Activated naive CD4-positive, alpha-beta T cell treated with Interleukin-2 at 50 U/mL for 16 hours (primary cell): Measurements from ENCODE around the gene QPCT.
"Not testable (repeated sequence)": the region's sequence is repeated elsewhere in the genome, so short reads cannot be mapped to it uniquely, and the experiment has no call there.

Source experiments
- DNase-seq: peaks from one replicate; pipeline ENCODE4 v3.0.0-alpha.2; 2020

Gene QPCT

DNA sequence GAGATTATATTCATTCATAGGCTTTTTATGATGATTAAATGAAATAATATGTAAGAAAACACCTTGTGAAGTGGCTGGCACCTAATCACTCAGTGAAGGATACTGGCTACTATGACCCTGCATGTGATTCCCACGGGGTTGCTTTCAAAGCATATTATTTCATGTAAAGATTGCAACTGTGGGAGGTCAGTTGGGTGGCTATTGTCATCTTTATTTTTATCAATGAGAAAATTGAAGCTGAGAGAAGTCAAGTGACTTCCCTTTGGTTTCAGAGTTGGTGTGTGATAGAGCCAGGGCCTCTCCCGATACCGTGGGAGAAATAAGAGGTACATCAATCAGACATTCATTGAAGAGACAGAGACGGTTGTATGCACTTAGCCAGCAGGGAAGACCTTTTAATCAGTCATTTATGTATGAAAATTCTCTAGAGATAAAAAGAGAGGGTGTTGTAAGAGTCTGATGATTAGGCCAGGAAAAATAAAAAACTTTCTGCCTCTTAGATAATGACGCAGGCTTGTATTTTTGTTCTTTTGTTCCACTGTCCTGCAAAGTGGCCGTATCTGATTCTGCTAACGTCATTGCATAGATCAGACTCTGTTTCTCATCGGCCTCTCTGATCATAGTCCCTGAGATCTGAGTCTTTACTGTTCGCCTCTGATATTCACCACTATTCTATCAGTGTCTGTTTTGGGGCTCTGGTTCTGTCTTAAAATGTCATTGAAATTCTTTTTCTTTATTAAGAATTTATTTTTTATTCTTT is 50.5 kb downstream of the QPCT start:
- DNase-seq: no peak

DNA sequence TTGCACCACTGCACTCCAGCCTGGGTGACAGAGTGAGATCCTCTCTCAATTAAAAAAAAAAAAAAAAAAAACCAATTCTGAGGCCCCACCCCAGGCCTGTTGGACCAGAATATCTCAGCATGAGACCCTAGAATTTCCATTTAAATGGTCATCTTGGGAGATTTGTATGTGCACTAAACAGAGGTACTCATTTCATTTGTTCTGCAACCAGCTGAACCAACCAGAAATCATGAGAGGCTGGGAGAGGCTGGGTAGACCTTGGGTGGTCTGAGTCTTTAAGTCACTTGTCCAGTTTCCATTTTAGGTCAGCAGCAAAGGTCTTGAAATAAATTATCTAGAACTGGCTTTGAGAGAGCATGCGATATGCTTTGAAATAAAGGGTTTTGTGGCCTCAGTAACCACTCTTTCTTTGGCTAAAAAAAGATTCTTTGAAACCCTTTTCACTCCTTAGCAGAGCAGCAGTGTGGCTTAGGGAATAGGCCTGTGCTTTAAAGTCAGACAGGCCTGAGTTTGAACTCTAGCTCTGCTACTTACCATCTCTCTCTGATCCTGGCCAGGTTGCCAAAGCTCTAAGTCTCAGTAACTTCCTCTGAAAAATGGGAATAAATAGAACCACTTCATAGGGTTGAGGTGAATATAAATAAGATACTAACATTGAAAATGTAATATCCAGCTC is 52.6 kb downstream of the QPCT start:
- DNase-seq: no peak

DNA sequence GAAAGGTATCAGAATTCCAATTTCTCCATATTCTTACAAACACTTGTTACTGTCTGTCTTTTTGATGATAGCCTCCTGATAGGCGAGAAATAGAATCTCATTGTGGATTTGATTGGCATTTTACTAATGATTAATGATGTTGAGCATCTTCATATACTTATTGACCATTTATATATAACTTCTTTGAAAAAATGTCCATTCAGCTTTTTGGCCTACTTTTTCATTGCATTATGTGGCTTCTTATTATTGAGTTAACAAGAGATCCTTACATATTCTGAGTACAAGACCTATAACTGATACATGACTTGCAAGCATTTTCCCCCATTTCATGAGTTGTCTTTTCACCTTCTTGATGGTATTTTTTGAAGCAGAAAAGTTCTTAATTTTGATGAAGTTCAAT is 54.6 kb downstream of the QPCT start:
- DNase-seq: no peak

DNA sequence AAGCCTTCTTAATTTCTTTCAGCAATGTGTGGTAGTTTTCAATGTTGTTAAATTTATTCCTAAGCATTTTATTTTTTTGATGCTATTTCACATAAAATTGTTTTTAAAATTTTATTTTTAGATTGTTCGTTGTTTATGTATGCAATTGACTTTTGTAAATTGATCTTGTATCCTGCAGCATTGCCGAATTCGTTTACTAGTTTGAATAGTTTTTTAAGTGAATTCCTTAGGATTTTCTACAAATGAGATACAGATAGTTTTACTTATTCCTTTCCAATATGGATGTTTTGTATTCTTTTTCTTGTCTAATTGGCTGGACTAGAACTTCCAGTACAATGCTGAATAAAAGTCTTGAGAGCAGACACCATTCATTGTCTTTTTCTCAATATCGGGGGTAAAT is 55.6 kb downstream of the QPCT start:
- DNase-seq: no peak

DNA sequence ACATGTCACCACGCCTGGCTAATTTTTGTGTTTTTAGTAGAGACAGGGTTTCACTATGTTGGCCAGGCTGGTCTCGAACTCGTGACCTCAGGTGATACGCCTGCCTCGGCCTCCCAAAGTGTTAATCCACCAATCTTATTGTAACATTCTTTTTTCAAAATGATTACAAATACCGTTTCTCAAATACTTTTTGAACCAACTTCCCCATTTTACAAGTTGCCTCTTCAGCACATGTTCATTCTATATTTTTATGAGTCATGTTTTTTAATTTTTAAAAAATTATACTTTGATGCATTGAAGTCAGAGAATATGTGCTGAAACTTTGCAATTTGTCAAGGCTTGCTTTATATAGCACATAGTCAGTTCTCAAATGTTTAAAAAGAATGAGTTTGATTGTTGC is 58.2 kb downstream of the QPCT start:
- no peak for DNase-seq

DNA sequence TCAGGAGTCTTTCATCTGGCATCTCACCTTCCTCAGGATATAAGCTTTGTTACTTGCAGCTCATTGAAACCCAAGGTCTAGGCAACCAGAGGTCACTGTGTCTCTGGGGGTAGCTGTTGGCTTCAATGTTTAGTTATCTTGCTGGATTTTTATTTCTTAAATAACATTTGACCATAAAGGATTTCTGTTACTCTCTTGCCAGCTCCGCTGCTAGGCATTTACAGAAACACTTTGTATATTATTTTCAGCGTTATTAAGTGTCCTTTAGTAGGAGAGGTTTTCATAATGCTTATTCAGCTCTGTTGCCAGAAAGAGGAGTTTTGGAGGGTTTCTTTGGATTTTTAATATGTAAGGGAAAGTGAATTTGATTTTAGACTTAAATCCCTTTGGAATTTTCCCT is 61.4 kb downstream of the QPCT start:
- DNase-seq: no peak

DNA sequence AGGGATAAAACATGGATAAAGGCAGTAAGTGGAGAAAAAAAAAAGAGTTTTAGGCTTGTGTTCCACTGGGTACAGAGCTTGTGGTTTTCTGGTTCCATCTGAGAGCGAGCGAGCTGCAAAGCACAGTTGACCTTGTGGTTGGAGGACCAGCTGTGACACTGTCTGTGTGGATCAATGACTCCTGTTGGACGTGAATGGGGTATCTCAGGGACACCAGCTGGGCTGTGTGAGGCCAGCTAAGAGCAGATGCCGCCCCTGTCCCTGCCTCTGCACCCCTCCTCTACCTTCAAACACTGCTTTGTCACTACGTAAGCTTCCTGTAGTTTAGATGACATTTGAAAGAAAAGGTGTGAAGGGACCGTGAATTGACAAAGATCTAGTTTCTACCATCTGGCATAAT is 67.8 kb downstream of the QPCT start:
- DNase-seq: no peak

DNA sequence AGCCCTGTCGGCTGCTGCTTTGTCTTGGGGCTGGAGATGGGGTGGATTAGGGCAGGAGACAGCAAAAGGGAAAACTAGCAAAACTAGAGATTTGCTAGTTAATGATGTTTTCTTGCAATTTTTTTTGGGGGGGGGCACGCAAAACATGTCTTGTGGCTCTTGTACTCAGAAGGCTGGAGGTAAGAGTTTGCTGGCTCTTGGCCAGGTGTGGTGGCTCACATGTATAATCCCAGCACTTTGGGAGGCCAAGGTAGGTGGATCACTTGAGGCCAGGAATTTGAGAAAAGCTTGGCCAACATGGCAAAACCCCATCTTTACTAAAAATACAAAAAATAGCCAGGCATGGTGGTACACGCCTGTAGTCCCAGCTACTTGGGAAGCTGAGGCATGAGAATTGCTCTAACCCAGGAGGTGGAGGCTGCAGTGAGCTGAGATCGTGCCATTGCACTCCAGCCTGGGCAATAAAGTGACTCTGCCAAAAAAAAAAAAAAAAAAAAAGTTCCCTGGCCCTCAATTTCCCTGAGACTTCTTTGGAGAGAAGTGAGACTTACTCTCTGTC is 69.6 kb downstream of the QPCT start:
- not testable (repeated sequence) for DNase-seq

DNA sequence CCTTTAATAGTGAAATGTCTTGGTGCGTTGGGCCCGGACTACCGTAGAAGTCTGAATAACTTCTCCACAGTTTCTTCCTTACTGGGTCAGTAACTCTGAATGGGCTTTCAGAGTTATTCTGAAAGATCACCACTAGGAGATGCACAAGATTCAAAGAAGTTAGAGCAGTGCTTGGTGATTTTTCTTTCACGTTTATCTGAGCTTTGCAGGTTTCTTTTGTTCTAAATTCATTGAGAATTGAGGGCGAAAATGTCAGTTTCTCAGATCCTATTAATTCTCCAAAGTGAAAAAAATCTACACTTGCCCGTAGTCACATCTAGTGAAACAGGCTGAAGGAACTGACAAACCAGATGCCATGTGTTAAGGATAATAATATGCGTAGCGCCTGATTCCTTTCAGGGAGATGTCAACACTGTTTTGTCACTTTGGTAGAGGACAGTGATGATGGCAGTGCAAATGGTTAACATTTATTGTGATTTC is 70.1 kb downstream of the QPCT start:
- no peak for DNase-seq

DNA sequence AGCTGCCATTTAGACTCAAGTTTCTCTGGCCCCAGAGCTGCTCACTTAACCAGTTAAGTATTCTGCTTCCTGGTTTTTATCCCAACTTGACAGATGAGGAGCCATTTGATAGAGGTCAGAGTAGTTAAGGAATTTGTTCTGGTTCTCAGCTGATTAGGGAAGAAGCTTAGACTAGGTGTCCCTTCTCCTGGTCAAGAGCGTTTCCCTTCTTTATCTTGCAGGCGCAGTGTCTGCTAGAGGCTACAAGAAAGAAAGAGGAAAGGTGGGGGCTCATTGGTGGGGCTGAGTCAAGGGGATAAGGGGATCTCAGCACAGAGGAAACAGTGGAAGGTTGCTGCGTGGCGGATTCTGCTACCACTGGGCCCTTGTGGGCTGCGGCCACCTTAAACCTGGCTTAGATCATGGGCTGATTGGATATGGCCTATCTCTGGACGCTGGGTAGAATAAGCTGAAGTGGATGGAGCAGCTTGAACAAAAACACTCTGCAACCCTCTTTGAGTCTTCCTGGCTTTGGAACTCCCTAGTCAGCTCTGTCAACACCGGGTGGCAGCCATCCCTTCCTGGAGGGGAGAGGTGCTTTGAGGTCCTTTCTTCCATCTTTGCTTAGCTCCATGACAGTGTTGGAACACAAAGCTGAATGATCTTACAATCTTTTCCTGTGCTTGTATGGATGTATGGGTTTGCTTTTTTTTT is 70.8 kb downstream of the QPCT start:
- no peak for DNase-seq

DNA sequence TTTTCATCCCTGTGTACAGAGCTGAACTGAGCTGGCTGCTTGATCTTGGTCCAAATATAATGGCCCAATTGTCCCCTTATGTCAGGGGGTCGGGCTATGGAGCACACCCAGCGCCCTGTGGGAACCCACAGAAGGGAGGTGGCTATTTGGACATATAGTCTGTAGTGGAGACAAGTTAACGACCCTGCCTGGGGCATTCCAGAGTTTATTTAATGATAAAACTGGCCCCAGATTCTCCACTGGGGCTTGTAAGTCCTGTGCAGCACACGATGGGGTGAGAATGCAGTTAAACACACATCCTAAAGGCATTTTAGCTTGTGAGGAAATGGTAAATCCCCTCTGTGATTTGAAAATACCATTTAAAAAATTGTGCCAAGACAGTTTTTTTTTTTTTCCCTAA is 72.9 kb downstream of the QPCT start:
- no peak for DNase-seq

DNA sequence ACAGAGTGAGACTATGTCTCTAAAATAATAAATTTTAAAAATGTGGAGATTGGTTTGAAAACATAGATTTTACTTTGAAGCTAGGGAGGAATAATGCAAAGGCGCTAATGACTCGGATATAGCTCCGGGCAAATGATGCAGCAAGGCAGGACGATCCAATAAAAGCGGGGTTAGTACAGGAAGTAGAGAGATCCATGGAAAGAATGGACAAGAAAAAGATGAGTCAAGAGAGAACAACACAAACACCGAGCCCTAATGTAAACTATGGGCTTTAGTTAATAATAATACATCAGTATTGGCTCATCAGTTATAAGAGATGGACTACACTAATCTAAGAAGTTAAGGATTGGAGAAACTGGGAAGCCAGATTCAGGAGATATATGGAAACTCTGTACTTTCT is 74.5 kb downstream of the QPCT start:
- DNase-seq: no peak

DNA sequence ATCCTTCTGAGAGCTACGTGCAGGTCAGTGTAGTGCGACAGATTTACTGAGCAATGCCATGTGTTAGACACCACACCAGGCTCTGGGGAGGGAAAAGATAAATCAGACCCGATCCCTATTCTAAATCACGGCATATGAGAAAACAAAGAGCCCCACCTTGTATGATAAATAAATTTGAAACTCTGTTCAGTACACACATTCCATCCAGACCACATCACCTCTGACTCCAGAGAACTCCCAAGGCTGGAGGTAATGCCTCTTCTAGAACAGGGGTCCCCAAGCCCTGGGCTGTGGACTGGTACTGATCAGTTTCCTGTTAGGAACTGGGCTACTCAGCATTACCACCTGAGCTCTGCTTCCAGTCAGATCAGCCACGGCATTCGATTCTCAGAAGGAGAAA is 77.3 kb downstream of the QPCT start:
- no peak for DNase-seq

DNA sequence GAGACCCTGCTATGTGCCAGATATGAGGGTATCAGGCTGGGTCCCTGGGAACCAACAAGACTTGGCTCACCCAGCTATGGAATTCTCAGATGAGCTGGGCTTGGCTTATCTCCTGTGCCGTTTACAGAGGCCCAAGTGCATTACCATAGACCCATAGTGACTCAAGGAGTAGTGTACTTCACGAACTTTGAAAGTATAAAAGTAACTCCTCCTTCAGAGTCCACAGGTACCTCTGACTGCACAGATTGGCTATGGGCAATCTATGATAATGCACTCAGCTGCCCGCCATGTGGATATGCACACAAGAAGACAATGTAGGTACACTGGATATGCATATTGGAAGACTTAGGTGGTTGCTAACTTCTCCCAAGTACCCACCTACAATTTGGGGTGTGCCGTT is 78.4 kb downstream of the QPCT start:
- DNase-seq: no peak
